Activated CD4-positive, alpha-beta T cell treated with anti-CD3 and anti-CD28 coated beads for 1 hour (primary cell): ENCODE data around the gene KIFC1.

ENCODE experiments used
- DNase-seq: peaks from one replicate; pipeline ENCODE4 v3.0.0-alpha.2; 2020

The KIFC1 gene

DNA sequence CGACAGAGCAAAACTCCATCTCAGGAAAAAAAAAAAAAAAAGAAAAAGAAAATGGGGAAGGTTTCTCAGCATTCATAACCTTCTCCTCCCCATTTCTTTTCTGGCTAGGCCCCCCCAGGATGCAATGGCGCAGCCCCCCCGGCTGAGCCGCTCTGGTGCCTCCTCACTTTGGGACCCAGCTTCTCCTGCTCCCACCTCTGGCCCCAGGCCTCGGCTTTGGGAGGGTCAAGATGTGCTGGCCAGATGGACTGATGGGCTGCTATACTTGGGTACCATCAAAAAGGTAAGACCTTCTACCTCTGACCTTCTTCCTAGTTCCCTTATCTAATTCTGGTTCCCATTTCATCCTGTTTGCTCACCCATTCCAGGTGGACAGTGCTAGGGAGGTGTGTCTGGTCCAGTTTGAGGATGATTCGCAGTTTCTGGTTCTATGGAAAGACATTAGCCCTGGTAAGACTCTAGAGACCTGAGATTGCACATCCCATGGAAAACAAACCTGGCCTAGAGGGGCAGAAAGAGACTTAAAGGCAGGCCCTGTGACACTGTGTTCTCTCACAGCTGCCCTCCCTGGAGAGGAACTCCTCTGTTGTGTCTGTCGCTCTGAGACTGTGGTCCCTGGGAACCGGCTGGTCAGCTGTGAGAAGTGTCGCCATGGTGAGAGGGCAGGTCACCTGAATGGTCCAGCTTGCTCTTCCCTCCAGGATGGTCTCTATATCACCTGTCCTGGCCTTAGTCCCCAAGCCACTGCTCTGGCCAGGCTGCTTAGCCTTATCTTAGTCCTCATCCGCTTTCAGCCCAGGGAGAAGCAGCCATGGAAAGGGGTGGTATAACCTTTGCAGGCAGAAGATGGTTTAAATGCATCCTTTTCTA is 20.8 kb downstream of the KIFC1 start:
- DNase-seq = no peak

GRCh38 chr6:33413241-33414120 is 21.9 kb downstream of the KIFC1 start:
- no peak for DNase-seq

DNA sequence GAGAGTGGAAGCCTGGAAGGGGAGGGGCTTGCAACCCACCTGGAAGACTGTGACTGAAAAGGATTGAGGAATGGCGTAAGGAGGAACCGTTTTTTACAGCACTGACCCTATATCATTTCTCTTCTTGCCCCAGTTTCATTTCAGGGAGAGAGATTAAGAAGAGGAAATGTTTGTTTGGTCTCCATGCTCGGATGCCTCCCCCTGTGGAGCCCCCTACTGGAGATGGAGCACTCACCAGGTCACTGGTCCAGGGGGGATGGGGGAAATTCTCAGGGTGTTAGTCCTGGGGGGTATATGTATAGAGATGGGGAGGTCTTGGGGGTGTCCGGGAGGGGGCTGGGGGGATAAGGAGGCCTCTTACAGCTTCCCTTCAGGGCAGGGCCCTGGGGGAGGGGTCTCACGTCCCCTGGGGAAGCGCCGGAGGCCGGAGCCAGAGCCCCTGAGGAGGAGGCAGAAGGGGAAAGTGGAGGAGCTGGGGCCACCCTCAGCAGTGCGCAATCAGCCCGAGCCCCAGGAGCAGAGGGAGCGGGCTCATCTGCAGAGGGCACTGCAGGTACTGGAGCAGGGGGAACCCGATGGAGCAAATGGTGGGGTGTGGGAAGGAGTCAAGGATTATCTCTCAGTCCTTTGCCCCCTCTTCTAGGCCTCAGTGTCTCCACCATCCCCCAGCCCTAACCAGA is 23.1 kb downstream of the KIFC1 start:
- no peak for DNase-seq

DNA sequence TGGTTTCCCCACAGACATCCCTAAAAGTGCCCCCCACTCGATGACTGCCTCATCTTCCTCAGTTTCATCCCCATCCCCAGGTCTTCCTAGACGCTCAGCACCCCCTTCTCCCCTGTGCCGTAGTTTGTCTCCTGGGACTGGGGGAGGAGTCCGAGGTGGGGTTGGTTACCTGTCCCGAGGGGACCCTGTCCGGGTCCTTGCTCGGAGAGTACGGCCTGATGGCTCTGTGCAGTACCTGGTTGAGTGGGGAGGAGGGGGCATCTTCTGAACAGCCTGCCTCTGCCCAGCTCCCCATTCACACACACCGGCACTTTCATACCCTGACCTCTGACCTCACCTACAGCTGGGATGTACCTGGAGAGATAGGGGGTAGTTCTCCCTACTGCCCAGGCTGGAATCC is 24.2 kb downstream of the KIFC1 start:
- no peak for DNase-seq

DNA sequence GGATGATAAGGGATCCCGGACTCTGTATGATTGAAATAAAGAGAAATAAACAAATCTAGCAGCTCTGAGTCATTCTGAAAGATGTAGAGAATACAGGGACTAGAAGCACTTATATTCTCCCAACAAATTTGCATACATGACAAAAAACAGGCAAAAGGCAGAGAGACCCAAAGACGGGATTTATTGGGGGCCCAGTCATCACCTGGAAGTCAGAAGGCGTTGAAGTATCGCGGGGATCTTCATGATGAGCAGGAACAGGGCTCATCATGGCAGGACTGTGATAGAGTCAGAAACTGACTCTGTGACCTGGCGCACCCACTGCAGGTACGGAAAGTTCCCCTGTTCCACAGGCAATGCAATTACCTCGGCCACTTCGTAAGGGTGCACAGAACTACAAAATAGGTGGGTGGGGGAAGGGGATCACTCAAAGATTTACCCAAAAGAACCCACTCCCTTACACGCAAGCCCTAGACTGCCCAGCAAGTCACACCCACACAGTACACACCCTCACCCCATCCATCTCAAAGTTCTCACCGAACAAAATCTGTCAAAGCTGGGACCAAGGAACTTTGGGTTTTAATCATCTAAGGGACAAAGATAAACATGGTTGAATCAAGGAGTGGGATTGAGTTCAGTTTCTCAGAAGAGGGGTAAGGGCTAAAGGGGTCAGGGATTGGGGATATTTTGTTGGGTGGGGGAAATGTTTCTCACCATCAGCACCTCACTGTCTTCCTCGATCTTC is 24.9 kb downstream of the KIFC1 start:
- DNase-seq = no peak

- DNase-seq = no peak
Measured at GRCh38 chr6:33417128-33417902, 25.7 kb downstream of the KIFC1 start.

- peak; percentile 99 for DNase-seq
Measured at GRCh38 chr6:33417903-33418689, 26.5 kb downstream of the KIFC1 start, which contains the start of gene CUTA. TSS of gene CUTA (minus strand) at chr6:33418107. CDS start at chr6:33418000, 107 bp downstream.

GRCh38 chr6:33418690-33419291 is 27.2 kb downstream of the KIFC1 start:
- no peak for DNase-seq

DNA sequence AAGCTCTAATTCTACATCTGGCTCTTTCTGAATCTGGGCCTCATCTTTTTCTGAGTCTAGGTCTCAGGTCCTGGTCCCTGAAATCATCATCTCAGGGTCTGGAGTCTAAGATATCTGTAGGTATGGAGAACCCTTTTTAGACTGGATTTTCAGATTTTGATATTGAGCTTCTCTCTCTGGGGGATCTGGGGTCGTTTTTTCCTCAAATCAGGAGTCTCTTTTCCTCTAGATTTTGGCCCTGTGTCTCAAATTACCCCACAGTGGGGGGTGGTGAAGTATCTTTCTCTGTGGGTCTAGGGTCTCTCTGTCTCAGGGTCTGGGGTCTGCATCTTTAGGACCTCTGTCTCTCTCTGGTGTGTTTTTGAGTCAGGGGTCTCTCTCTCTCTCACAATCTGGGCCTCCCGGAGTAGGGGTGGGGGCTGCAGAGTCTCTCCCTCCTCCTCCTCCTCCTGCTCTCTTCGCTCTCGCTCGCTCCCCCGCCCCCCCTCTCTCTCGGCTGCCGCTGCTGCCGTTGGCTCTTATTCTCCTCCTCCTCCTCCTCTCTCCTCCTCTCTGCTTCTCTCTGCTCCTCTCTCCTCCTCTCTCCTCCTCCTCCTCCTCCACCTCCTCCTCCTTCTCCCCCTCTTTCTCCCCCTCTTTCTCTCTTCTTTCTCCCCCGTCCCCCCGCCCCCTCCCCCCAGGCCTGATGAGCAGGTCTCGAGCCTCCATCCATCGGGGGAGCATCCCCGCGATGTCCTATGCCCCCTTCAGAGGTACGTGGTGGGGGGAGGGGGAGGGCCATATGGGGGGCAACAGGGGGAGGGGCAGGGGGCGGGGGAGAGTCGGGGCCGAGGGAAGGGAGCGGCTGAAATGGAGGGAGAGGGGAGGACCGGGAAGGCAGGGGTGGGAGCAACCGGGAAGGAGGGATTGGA is 28.2 kb downstream of the KIFC1 start, which contains the start of gene SYNGAP1:
Gene SYNGAP1 (plus strand): TSS at position 486 of the 911 bp plus-strand sequence. CDS start 200 bp downstream, at position 686.
- no peak for DNase-seq

DNA sequence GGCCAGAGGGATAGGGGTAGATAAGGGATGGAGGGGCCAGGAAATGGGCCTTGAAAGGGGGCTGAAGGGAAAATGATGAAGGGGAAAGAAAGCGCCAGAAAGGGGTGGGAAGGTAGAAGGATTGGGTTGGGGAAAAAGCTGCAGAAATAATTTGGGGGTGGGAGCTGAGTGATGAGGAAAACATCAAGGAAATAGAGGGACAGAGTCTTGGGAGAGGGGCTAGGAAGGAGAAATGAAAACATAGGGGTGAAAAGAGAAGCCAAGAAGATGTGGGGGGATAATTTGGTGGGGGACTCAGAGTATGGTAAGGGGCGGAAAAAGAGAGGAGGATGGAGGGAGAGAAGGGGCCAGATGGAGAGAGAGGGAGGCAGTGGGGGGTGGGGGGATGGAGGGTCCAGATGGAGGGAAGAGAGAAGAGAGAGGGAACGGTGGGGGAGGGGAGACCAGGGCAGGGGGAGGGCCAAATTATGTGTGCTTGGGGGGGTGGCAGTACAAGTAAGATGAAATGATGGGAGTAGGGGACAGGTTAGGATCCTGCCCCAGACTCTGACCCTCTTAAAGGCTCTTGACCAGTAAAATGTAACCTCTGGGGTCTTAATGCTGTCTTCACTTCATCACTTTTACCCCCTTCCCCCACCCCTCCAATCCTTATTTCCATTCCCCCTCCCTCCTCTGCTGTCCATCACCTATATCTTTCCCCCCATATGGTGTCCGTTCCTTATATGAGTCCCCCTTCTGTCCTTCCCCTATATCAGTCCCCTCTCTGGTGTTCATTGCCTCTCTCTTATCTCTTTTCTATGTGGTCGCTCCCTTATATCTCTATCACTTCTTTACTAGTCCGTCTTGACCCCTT is 29.1 kb downstream of the KIFC1 start:
- DNase-seq = no peak

GRCh38 chr6:33421344-33421643 is 29.7 kb downstream of the KIFC1 start:
- DNase-seq = no peak

DNA sequence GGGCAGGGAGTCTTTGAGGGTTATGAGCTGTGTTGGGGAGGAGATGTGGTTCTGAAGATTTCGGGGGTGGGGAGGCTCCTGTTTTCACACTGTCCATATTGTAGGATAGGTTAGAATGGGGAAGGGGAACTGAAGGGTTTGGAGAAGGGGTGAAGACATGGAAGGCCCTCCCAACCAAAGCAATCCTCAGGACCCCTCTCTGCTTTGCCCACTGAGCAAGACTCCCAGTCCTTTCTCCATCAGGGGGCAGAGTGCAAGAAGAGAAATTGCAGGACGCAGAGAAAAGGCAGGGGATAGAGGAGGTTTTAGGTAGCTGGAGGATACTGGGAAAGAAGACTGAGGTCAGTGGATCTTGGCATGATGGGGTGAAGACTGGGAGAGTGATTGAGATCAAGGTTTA is 32.2 kb downstream of the KIFC1 start:
- DNase-seq = no peak

DNA sequence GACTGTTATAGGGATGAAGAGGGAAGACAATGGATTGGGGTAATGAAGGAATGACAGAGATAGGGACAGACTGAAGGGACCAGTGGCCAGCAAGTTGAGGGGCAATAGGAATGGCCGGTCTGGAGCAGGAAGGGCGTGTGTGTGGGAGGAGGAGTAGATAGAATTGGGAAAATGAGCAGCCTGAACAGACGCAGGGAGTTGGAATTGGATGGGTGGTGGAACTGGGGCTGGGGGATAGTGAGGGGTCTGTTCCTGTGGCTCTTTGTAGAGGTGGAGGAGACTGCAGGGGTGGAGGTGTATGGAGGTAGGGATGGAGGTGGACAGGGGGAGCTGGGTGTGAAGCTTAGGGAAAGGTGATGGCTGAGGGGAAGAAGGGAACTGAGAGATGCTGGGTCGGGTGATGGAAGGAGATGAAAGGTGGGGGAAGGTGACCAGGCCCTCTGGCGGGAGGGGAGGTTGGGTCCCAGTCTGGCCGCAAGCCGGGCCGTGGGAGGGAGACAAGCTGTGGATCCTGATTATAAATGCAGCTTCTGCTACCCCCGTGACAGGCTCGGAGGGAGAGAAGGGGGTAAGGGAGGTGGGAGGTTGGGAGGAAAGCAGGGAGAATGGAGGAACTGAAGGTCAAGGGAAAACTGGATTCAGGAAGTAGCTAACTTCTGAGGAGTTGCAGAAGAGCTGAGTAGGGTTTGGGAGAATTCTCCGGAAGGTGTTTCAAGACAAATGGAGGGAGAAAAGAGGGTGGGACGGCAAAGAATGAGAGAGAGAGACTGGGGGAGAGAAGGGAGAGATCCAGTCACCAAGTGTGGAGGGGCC is 33.4 kb downstream of the KIFC1 start:
- no peak for DNase-seq

GRCh38 chr6:33425668-33426577 is 34.3 kb downstream of the KIFC1 start:
- peak; percentile 70 for DNase-seq

DNA sequence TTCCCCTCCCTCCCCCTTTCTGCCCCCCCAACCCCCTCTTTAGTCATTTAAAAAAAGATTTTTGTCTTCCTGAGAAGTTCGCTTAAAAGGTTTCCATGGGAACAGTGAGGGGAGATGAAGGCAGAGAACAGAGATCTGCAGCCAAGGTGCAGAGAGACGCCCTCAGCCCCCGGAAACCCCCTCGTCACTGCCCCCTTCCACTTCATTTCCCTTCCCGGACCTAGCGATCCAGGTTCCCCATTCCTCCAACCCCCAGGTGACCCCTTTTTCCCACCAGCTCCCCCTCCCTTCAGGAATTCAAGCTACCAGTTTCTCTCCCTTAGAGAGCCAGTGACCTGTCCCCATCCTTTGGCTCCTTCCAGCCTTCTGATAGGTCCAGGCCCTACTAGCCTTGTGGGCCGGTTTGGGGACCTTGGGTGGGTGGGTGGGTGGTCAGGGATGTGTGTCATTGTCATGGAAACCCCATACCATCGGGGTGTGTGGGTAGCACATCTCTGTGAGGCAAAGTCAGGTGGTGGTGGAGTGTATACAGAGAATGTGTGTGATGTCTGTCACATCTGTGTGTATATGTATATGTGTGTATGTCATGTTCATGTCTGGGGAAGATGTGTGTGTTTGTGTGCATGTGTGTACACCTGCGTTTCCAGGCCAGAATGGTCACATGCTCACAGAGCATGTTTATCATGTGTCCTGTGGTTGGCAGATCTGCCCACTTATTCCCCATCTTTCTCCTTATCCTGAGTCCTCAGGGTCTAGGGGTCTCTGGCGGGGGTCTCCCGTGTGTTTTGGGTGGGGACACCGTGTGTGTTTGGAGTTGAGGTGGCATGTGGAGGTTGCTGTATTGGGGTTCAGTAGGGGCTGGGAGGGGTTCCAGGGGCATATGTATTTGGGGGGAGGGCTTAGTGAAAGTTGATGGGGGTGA is 35.2 kb downstream of the KIFC1 start:
- DNase-seq = no peak
